ENCODE measurements around the gene ASTN2. TPM values are rescaled to one million over a fixed set of nuclear protein-coding genes. Genes with fewer than 3 reads are reported as not detected.

ASTN2 gene
- total and polyA plus RNA-seq, 4 donors, result 0.57 to 2.9 (median 1.4) TPM

- H3K36me3 ChIP-seq (ENCODE audit: control insufficient read depth in 4 of 4, insufficient read depth in 3 of 4, low read depth in 1 of 4, low read length in 3 of 4), result no peaks in the 10 kb centered on the region
- TF ChIP-seq FOXA1 (IDR thresholded peaks at IDR 0.05), result no peak
- TF ChIP-seq RAD21 (IDR thresholded peaks at IDR 0.05), result peak in 1 of 2 donors; percentile 59
- TF ChIP-seq HNF4A (conservative IDR thresholded peaks at IDR 0.05), result no peak
- no peak for TF ChIP-seq SP1 (IDR thresholded peaks at IDR 0.05)
- TF ChIP-seq CTCF (IDR thresholded peaks at IDR 0.05; ENCODE audit: low read depth, low read length, missing input control), result peak; percentile 40
- H3K9me3 ChIP-seq (ENCODE audit: control insufficient read depth in 4 of 4, low read length in 3 of 4), result no peaks in the 10 kb centered on the region
- no peak for DNase-seq (ENCODE audit: low spot score)
- no peaks in the 10 kb centered on the region for H3K4me1 ChIP-seq (ENCODE audit: control insufficient read depth in 4 of 4, insufficient read depth in 4 of 4, low read length in 3 of 4)
- no peak overlapping the region for H3K9ac ChIP-seq (ENCODE audit: low read depth in 1 of 2, low read length in 2 of 2)
- no peak overlapping the region for H3K4me3 ChIP-seq (ENCODE audit: low read depth in 1 of 3, low read length in 3 of 3)
- peaks cover 0 to 2% (median under 1%) of the 10 kb centered on the region in 4 donors for H3K27me3 ChIP-seq (ENCODE audit: control insufficient read depth in 4 of 4, insufficient read depth in 4 of 4, low read length in 3 of 4)
- no peak overlapping the region for H3K27ac ChIP-seq (ENCODE audit: low read depth in 1 of 2, low read length in 2 of 2)
These were observed 254.6 kb downstream of the ASTN2 start for GRCh38 chr9:117160254-117160653.

- no peak overlapping the region for H3K4me3 ChIP-seq (ENCODE audit: low read depth in 1 of 3, low read length in 3 of 3)
- WGBS, result 73% methylated on average over 2 of the region's 2 CpGs
- TF ChIP-seq FOXA2 (IDR thresholded peaks at IDR 0.05), result no peak
- TF ChIP-seq ZBTB33 (IDR thresholded peaks at IDR 0.05), result no peak
- no peak for TF ChIP-seq MAX (IDR thresholded peaks at IDR 0.05)
- TF ChIP-seq CTCF (IDR thresholded peaks at IDR 0.05; ENCODE audit: low read depth, low read length, missing input control), result no peak
- no peak for TF ChIP-seq RAD21 (IDR thresholded peaks at IDR 0.05)
- TF ChIP-seq JUND (IDR thresholded peaks at IDR 0.05), result no peak
- no peak for TF ChIP-seq RXRA (IDR thresholded peaks at IDR 0.05)
- no peaks in the 10 kb centered on the region for H3K9me3 ChIP-seq (ENCODE audit: control insufficient read depth in 4 of 4, low read length in 3 of 4)
- H3K4me1 ChIP-seq (ENCODE audit: control insufficient read depth in 4 of 4, insufficient read depth in 4 of 4, low read length in 3 of 4), result no peaks in the 10 kb centered on the region
- H3K27ac ChIP-seq (ENCODE audit: low read depth in 1 of 2, low read length in 2 of 2), result no peak overlapping the region
- H3K27me3 ChIP-seq (ENCODE audit: control insufficient read depth in 4 of 4, insufficient read depth in 4 of 4, low read length in 3 of 4), result peaks cover 0 to 4% (median 1%) of the 10 kb centered on the region in 4 donors
- no peak for DNase-seq (ENCODE audit: low spot score)
- H3K9ac ChIP-seq (ENCODE audit: low read depth in 1 of 2, low read length in 2 of 2), result no peak overlapping the region
- H3K36me3 ChIP-seq (ENCODE audit: control insufficient read depth in 4 of 4, insufficient read depth in 3 of 4, low read depth in 1 of 4, low read length in 3 of 4), result no peaks in the 10 kb centered on the region
These were observed 257.9 kb downstream of the ASTN2 start for GRCh38 chr9:117156771-117157535.

Measured in liver (tissue), 9 donors.